Mesenchymal stem cell (in vitro differentiated cells and primary cell): ENCODE data around the gene ITPKB.
A peak's percentile ranks its signal among the peaks of the same experiment; 100 is the strongest.
"Not testable (repeated sequence)": the region's sequence is repeated elsewhere in the genome, so short reads cannot be mapped to it uniquely, and the experiment has no call there.

Experiments used
- DNase-seq: peaks from one replicate; pipeline ENCODE4 v3.0.0-alpha.2; 2013
- H2AFZ ChIP-seq: one replicate; pipeline ENCODE4 v1.6.1; 2013; ENCODE audit warnings: low read depth, mild to moderate bottlenecking, control low read depth, inconsistent platforms, low read length, moderate library complexity
- H2AK5ac ChIP-seq: 2 replicates; pipeline ENCODE4 v1.6.1; 2013; ENCODE audit warnings: low read length, moderate library complexity, mild to moderate bottlenecking, inconsistent platforms; ENCODE audit not compliant: severe bottlenecking
- H2BK120ac ChIP-seq: one replicate; pipeline ENCODE4 v1.6.1; 2013; ENCODE audit warnings: low read depth, mild to moderate bottlenecking, inconsistent platforms, low read length, moderate library complexity
- H2BK12ac ChIP-seq, 2 experiments: one replicate each; pipeline ENCODE4 v1.6.1; 2013; ENCODE audit warnings: inconsistent platforms in 2 of 2, low read length in 2 of 2, mild to moderate bottlenecking in 2 of 2, moderate library complexity in 2 of 2, control low read depth in 1 of 2
- H2BK15ac ChIP-seq: one replicate; pipeline ENCODE4 v1.6.1; 2013; ENCODE audit warnings: mild to moderate bottlenecking, low read depth, inconsistent platforms; ENCODE audit not compliant: poor library complexity, severe bottlenecking
- H2BK5ac ChIP-seq: 2 replicates; pipeline ENCODE4 v1.6.1; 2013; ENCODE audit warnings: low read depth, mild to moderate bottlenecking, low read length, control low read depth, inconsistent platforms; ENCODE audit not compliant: poor library complexity, severe bottlenecking
- H3K14ac ChIP-seq, 2 experiments: one replicate each; pipeline ENCODE4 v1.6.1; 2013; ENCODE audit warnings: inconsistent platforms in 2 of 2, low read length in 2 of 2, control low read depth in 1 of 2, mild to moderate bottlenecking in 1 of 2, moderate library complexity in 1 of 2
- H3K18ac ChIP-seq, 2 experiments: one replicate each; pipeline ENCODE4 v1.6.1; 2013; ENCODE audit warnings: inconsistent platforms in 2 of 2, low read length in 2 of 2, control low read depth in 1 of 2, low read depth in 1 of 2, mild to moderate bottlenecking in 1 of 2
- H3K23ac ChIP-seq, 2 experiments: one replicate each; pipeline ENCODE4 v1.6.1; 2013; ENCODE audit warnings: inconsistent platforms in 2 of 2, low read length in 2 of 2, mild to moderate bottlenecking in 2 of 2, moderate library complexity in 2 of 2, control low read depth in 1 of 2
- H3K27ac ChIP-seq: 2 replicates; pipeline ENCODE4 v1.5.1; 2013; ENCODE audit warnings: mild to moderate bottlenecking, moderate library complexity, low read length, control low read depth, inconsistent platforms; ENCODE audit not compliant: poor library complexity, severe bottlenecking
- H3K27me3 ChIP-seq, 2 experiments: 2 replicates each; pipeline versions ENCODE4 v1.6.1 to v1.7.0; 2013; ENCODE audit warnings: low read length in 2 of 2, mild to moderate bottlenecking in 2 of 2, moderate library complexity in 2 of 2, control low read depth in 1 of 2, inconsistent platforms in 1 of 2; ENCODE audit not compliant: control insufficient read depth in 1 of 2, insufficient read depth in 1 of 2
- H3K36me3 ChIP-seq, 2 experiments: 2 replicates each; pipeline versions ENCODE4 v1.6.1 to v1.7.0; 2013; ENCODE audit warnings: low read length in 2 of 2, control low read depth in 1 of 2, inconsistent platforms in 1 of 2, low read depth in 1 of 2, mild to moderate bottlenecking in 1 of 2; ENCODE audit not compliant: insufficient read depth in 2 of 2, control insufficient read depth in 1 of 2
- H3K4ac ChIP-seq, 2 experiments: one replicate each; pipeline ENCODE4 v1.6.1; 2013; ENCODE audit warnings: inconsistent platforms in 2 of 2, low read length in 2 of 2, mild to moderate bottlenecking in 2 of 2, moderate library complexity in 2 of 2, control low read depth in 1 of 2, low read depth in 1 of 2
- H3K4me1 ChIP-seq: 2 replicates; pipeline ENCODE4 v1.6.1; 2013; ENCODE audit warnings: low read depth, low read length, control low read depth; ENCODE audit not compliant: control insufficient read depth, insufficient read depth
- H3K4me2 ChIP-seq: 2 replicates; pipeline ENCODE4 v1.6.1; 2013; ENCODE audit warnings: low read length, mild to moderate bottlenecking, inconsistent platforms; ENCODE audit not compliant: poor library complexity, severe bottlenecking
- H3K4me3 ChIP-seq, 2 experiments: 2 replicates each; pipeline versions ENCODE4 v1.5.1 to v1.7.0; 2013; ENCODE audit warnings: low read length in 2 of 2, mild to moderate bottlenecking in 2 of 2, control low read depth in 1 of 2, low read depth in 1 of 2; ENCODE audit not compliant: insufficient read depth in 1 of 2
- H3K79me1 ChIP-seq: replicated peaks from 2 replicates; pipeline ENCODE4 v1.6.1; 2013; ENCODE audit warnings: mild to moderate bottlenecking, control low read depth, low read length, inconsistent platforms; ENCODE audit not compliant: poor library complexity, severe bottlenecking
- H3K9ac ChIP-seq: 2 replicates; pipeline ENCODE4 v1.7.0; 2013; ENCODE audit warnings: mild to moderate bottlenecking, low read length, moderate library complexity
- H3K9me3 ChIP-seq: 2 replicates; pipeline ENCODE4 v1.7.0; 2013; ENCODE audit warnings: mild to moderate bottlenecking, low read length; ENCODE audit not compliant: control insufficient read depth
- H4K8ac ChIP-seq: one replicate; pipeline ENCODE4 v1.6.1; 2013; ENCODE audit warnings: inconsistent platforms, mild to moderate bottlenecking, low read length, moderate library complexity
- H4K91ac ChIP-seq: one replicate; pipeline ENCODE4 v1.6.1; 2013; ENCODE audit warnings: mild to moderate bottlenecking, low read length, inconsistent platforms
- WGBS: methylation state at CpG from one replicate; pipeline ENCODE4 v1.1.7; 2013; ENCODE audit warnings: mixed read lengths; 5-methylcytosine and 5-hydroxymethylcytosine counted together

Gene ITPKB

DNA sequence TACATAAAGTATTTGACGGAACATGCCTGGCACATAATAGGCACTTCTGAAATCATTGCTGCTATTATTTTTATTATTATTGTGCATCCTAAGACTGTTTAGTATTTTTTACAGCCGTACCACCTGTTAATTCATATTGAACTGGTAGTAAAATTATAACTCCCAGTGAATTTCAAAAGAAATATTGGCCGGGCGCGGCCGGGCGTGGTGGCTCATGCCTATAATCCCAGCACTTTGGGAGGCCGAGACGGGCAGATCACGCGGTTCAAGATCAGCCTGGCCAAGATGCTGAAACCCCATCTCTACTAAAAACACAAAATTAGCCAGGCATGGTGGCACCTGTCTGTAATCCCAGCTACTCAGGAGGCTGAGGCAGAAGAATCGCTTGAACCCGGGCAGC is 18.5 kb downstream of the ITPKB start:
- not testable (repeated sequence) for H3K4me2 ChIP-seq, H3K4me3 ChIP-seq, H2AK5ac ChIP-seq, H2BK120ac ChIP-seq, H2BK5ac ChIP-seq, DNase-seq, H3K14ac ChIP-seq, H2BK15ac ChIP-seq, H3K9ac ChIP-seq, H3K27me3 ChIP-seq, H2AFZ ChIP-seq, H3K27ac ChIP-seq, H2BK12ac ChIP-seq, H3K36me3 ChIP-seq, H3K23ac ChIP-seq, H3K18ac ChIP-seq, H4K91ac ChIP-seq, H3K4ac ChIP-seq, H4K8ac ChIP-seq, H3K9me3 ChIP-seq
- Histone ChIP-seq H3K79me1 (peaks cover 22% of the 10 kb centered on the region), H3K4me1 (peaks cover 33% of the 10 kb centered on the region)
- 99% methylated on average over 12 of the region's 13 CpGs for WGBS

DNA sequence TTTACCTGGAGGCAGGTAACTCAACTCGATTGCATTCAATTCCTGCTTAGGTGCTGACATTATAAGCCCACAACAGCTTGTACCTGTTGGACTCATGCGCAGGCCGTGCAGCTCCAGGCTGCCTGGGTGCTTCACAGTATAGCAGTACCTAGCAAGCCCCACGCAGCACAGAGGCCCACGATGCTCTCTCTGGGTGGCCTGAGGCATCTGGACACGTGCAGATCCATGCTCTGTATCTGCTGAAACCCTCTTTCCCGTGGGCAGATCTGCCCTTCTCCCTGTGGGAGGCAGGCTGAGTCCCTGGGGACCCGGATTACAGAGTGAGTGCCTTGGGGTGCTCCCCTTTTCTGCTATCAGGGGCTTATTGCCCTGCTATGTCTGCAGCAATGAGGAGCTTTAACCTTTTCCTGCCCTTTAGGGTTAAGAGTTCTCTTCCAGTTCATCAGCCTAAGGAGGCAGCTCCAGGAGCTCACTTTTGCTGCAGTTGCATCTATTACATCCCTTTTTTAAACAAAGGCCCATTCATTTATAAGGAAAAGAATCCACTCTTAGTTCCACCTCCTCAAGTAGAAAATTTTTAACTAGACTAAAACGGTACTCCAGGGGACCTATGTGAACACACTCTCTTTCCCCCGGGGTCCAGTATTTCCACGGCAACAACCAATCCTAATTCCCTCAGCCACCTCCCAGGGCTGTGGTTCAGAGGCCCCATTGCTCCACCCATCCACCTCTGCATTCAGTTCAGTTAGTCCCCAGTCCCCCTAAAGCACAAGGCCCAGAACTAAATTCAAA is 19.3 kb downstream of the ITPKB start:
- no peak overlapping the region for H3K18ac ChIP-seq
- peaks cover 14% of the 10 kb centered on the region for H3K79me1 ChIP-seq
- no peak overlapping the region for H2BK15ac ChIP-seq
- no peak overlapping the region for H2BK12ac ChIP-seq
- H4K91ac ChIP-seq = no peak overlapping the region
- H3K27ac ChIP-seq = no peak overlapping the region
- H3K4me3 ChIP-seq = no peak overlapping the region
- H3K4me1 ChIP-seq = peaks cover 27% of the 10 kb centered on the region
- DNase-seq = no peak
- H3K4ac ChIP-seq = no peak overlapping the region
- H3K9ac ChIP-seq = no peak overlapping the region
- WGBS = 88% methylated on average over 11 of the region's 11 CpGs
- no peak overlapping the region for H4K8ac ChIP-seq
- peak overlapping the region; percentile 49 for H2AK5ac ChIP-seq
- no peak overlapping the region for H2AFZ ChIP-seq
- peak overlapping the region in 1 of 2 experiments; percentile 84 for H3K23ac ChIP-seq
- no peak overlapping the region for H2BK5ac ChIP-seq
- H3K4me2 ChIP-seq = no peak overlapping the region
- H3K27me3 ChIP-seq = no peaks in the 10 kb centered on the region
- H3K9me3 ChIP-seq = no peaks in the 10 kb centered on the region
- no peak overlapping the region for H2BK120ac ChIP-seq
- H3K14ac ChIP-seq = peak overlapping the region in 1 of 2 experiments; percentile 68
- H3K36me3 ChIP-seq = peaks cover 0 to 5% of the 10 kb centered on the region in 2 experiments

DNA sequence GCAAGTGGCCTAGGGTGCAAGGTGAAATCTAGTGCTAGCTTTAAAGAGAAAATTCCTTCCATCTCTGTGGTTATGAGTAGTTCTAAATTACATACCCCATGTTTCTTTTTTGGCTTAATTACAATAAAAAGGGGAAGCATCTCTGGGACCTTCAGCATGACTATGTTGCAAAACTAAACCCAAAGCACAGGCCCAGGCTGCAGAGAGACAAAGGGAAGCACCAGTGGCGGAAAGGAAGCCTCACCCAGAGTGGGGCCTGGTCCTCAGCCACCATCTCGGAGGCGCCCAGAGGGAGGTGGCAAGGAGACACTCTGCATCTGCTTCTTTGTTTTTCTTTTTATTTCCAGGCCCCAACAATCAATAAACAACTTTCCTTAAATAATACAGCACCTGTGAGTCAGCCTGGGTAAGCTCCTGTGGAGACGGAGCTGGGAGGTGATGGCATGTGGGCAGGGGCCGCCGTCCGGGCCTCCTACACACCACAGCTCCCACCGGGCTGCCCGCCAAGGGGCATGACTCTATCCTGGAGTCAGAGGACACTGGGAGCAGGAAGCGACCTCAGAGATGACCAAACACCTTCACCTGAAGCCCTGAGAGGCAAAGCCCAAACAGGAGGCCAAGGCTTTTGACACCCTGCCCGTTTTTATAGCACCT is 21.7 kb downstream of the ITPKB start:
- Histone ChIP-seq H2AFZ (no peak overlapping the region), H3K9me3 (peaks cover 6% of the 10 kb centered on the region), H4K91ac (no peak overlapping the region), H3K9ac (no peak overlapping the region), H3K4me1 (peaks cover 13% of the 10 kb centered on the region), H3K4ac (no peak overlapping the region), H3K23ac (no peak overlapping the region), H2BK120ac (no peak overlapping the region), H2BK5ac (no peak overlapping the region), H3K4me3 (no peak overlapping the region), H2BK12ac (no peak overlapping the region), H3K36me3 (peaks cover 0 to 4% of the 10 kb centered on the region in 2 experiments), H2BK15ac (no peak overlapping the region), H2AK5ac (peak overlapping the region; percentile 43), H3K14ac (no peak overlapping the region), H4K8ac (no peak overlapping the region), H3K18ac (no peak overlapping the region), H3K27ac (no peak overlapping the region), H3K27me3 (no peaks in the 10 kb centered on the region), H3K79me1 (peaks cover 23% of the 10 kb centered on the region), H3K4me2 (no peak overlapping the region)
- 88% methylated on average over 10 of the region's 11 CpGs for WGBS
- no peak for DNase-seq

DNA sequence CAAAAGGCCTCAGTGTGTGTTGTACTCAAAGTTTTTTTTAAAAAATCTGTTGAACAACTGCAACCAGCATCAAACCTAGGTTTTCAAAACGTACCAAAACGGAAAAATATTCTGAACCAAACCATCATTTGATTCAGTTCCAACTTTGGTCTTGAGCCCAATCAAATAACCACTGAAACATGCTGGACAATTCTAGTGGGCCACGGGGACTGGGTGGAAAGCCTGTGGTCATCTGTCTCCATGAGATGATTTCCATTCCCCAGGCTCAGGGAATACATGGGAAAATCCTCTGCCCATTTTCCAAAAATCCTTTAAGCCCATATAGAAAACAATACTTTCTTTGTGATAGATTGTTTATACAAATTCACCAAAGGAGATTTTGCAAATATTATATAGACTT is 22.5 kb downstream of the ITPKB start:
- H3K18ac ChIP-seq = no peak overlapping the region
- WGBS = 96% methylated on average over 3 of the region's 3 CpGs
- H3K23ac ChIP-seq = no peak overlapping the region
- peaks cover 0 to 3% of the 10 kb centered on the region in 2 experiments for H3K36me3 ChIP-seq
- no peak overlapping the region for H4K8ac ChIP-seq
- no peak overlapping the region for H4K91ac ChIP-seq
- no peak overlapping the region for H3K4me2 ChIP-seq
- no peak overlapping the region for H3K4me3 ChIP-seq
- no peak overlapping the region for H2BK12ac ChIP-seq
- H2AK5ac ChIP-seq = no peak overlapping the region
- H3K14ac ChIP-seq = no peak overlapping the region
- no peak overlapping the region for H3K4ac ChIP-seq
- no peak overlapping the region for H2BK120ac ChIP-seq
- no peak overlapping the region for H2BK15ac ChIP-seq
- no peak overlapping the region for H3K27ac ChIP-seq
- H2BK5ac ChIP-seq = no peak overlapping the region
- peaks cover 24% of the 10 kb centered on the region for H3K79me1 ChIP-seq
- H3K27me3 ChIP-seq = no peaks in the 10 kb centered on the region
- no peak overlapping the region for H2AFZ ChIP-seq
- peaks cover 13% of the 10 kb centered on the region for H3K4me1 ChIP-seq
- H3K9ac ChIP-seq = no peak overlapping the region
- DNase-seq = no peak
- H3K9me3 ChIP-seq = peaks cover 6% of the 10 kb centered on the region
